Measurements from ENCODE around the gene ANXA4. TPM values are rescaled to one million over a fixed set of nuclear protein-coding genes. Genes with fewer than 3 reads are reported as not detected.

Gene ANXA4
- total RNA-seq, 1 donor from 2014 or later = 63.6 TPM

DNA sequence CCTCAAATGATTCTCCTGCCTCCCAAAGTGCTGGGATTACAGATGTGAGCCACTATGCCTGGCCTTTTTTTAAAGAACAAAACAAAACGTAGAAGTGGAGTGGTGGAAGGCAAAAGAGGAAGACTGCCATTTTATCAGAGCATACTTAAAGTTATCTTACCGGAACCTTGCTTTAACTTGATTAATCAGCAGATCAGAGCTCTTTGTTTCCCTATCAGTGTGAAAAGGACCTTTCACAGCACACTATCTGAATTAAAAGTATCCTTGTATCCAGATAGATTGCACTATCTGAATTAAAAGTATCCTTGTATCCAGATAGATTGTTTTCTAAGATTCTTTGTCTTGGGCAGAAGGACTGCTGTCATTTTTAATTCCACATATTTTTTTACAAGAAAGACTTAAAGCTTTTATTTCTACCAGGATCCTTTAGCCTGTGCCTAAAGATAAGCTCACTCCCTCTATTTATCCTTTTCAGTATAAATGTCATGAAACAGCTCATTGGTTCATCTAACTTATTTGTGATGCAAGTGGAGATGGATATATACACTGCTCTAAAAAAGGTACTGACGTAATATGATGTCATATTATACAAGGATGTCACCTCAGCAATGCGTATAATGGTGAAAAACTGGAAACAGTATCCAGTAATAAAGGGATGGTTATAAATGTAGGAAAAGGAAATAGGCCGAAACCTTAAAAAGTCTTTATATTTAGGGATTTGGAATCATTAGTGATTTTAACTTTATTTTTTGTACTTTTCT is 105.3 kb downstream of the ANXA4 start:
- Histone ChIP-seq H3K36me3 (peaks cover 0 to 17% of the 10 kb centered on the region in 2 donors), H3K4me1 (no peaks in the 10 kb centered on the region), H3K27me3 (no peaks in the 10 kb centered on the region), H3K4me3 (no peak overlapping the region), H3K27ac (no peak overlapping the region), H3K9me3 (no peaks in the 10 kb centered on the region)
- TF ChIP-seq POLR2AphosphoS5 (IDR thresholded peaks at IDR 0.05; ENCODE audit: insufficient read depth in 1 of 2, low read depth in 1 of 2) = no peak
- no peak for TF ChIP-seq POLR2A (IDR thresholded peaks at IDR 0.05)
- TF ChIP-seq, protein P1, sequence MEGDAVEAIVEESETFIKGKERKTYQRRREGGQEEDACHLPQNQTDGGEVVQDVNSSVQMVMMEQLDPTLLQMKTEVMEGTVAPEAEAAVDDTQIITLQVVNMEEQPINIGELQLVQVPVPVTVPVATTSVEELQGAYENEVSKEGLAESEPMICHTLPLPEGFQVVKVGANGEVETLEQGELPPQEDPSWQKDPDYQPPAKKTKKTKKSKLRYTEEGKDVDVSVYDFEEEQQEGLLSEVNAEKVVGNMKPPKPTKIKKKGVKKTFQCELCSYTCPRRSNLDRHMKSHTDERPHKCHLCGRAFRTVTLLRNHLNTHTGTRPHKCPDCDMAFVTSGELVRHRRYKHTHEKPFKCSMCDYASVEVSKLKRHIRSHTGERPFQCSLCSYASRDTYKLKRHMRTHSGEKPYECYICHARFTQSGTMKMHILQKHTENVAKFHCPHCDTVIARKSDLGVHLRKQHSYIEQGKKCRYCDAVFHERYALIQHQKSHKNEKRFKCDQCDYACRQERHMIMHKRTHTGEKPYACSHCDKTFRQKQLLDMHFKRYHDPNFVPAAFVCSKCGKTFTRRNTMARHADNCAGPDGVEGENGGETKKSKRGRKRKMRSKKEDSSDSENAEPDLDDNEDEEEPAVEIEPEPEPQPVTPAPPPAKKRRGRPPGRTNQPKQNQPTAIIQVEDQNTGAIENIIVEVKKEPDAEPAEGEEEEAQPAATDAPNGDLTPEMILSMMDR (IDR thresholded peaks at IDR 0.05) = no peak
- intact Hi-C loops (cut with DNase I) = no loop called here
- DNase-seq (ENCODE audit: extremely low spot score in 2 of 2) = no peak

DNA sequence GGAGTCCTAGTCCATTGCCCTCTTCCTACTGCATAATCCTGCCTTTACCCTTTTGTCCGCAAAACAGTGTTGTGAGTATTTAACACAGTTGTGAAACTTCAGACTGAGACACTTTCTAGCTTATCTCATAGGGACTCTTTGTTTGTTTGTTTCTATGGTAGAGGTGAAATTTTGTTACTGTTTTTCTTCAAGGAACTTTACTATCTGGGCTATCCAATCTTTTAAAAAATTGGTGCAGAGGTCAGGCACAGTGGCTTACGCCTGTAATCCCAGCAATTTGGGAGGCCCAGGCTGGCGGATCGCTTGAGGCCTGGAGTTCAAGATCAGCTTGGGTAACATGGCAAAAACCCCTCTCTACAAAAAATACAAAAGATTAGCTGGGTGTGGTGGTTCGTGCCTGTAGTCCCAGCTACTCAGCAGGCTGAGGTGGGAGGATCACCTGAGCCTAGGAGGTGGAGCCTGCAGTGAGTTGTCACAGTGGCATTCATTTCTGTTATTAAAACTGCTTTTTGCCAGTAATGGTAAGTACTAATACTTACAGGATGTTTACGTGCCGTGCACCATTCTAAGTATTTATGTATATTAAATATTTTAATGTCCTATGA is 106.4 kb downstream of the ANXA4 start:
- TF ChIP-seq, protein P1 (IDR thresholded peaks at IDR 0.05) = no peak
- TF ChIP-seq POLR2A (IDR thresholded peaks at IDR 0.05) = no peak
- no peak for TF ChIP-seq POLR2AphosphoS5 (IDR thresholded peaks at IDR 0.05; ENCODE audit: insufficient read depth in 1 of 2, low read depth in 1 of 2)
- no peaks in the 10 kb centered on the region for H3K9me3 ChIP-seq
- H3K27me3 ChIP-seq = no peaks in the 10 kb centered on the region
- DNase-seq (ENCODE audit: extremely low spot score in 2 of 2) = no peak
- no peaks in the 10 kb centered on the region for H3K4me1 ChIP-seq
- H3K27ac ChIP-seq = no peak overlapping the region
- intact Hi-C loops (cut with DNase I) = no loop called here
- peaks cover 0 to 17% of the 10 kb centered on the region in 2 donors for H3K36me3 ChIP-seq
- H3K4me3 ChIP-seq = no peak overlapping the region

DNA sequence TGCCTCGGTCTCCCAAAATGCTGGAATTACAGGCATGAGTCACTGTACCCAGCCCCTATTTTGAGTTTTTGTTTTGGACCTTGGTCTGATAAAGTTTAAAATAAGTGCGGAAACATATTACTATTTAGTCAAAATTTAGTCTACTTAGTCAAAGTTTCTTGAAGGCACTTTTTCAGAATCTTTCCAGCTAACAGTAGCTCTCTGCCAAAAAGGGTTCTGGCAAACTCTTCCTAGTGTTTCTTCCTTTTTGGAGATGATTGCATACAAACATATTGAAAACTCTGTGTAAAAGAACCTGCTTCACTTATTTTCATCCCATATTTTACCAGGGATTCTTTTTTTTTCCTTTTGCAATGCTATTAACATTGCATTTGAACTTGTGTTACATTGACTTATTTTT is 116.3 kb downstream of the ANXA4 start:
- H3K4me1 ChIP-seq = no peaks in the 10 kb centered on the region
- no peaks in the 10 kb centered on the region for H3K9me3 ChIP-seq
- no peaks in the 10 kb centered on the region for H3K36me3 ChIP-seq
- TF ChIP-seq POLR2AphosphoS5 (IDR thresholded peaks at IDR 0.05; ENCODE audit: insufficient read depth in 1 of 2, low read depth in 1 of 2) (no peak), POLR2A (IDR thresholded peaks at IDR 0.05) (no peak)
- TF ChIP-seq, protein P1 (IDR thresholded peaks at IDR 0.05) = no peak
- no peak for DNase-seq (ENCODE audit: extremely low spot score in 2 of 2)
- H3K27me3 ChIP-seq = no peaks in the 10 kb centered on the region
- intact Hi-C loops (cut with DNase I) = no loop called here
- no peak overlapping the region for H3K27ac ChIP-seq
- H3K4me3 ChIP-seq = no peak overlapping the region

- Histone ChIP-seq H3K9me3 (no peaks in the 10 kb centered on the region), H3K4me1 (no peaks in the 10 kb centered on the region), H3K36me3 (peaks cover 0 to 24% of the 10 kb centered on the region in 2 donors), H3K27ac (no peak overlapping the region), H3K27me3 (no peaks in the 10 kb centered on the region), H3K4me3 (no peak overlapping the region)
- no peak for DNase-seq (ENCODE audit: extremely low spot score in 2 of 2)
- intact Hi-C loops (cut with DNase I) = no loop called here
- TF ChIP-seq POLR2A (IDR thresholded peaks at IDR 0.05) (no peak), POLR2AphosphoS5 (IDR thresholded peaks at IDR 0.05; ENCODE audit: insufficient read depth in 1 of 2, low read depth in 1 of 2) (no peak)
- TF ChIP-seq, protein P1 (IDR thresholded peaks at IDR 0.05) = no peak
These were observed 121.4 kb downstream of the ANXA4 start for GRCh38 chr2:69863298-69863697.

Small RNAs within 50 kb of the gene (small RNA-seq; reads per million reads assigned to genes)
- not detected for gene RPL23AP92

Other genes with a start within 250 kb of the ANXA4 start
- 48.6 TPM for gene AAK1, start 98.4 kb upstream of the ANXA4 start, total RNA-seq
- 13.0 TPM for gene GMCL1, start 87.5 kb downstream of the ANXA4 start, total RNA-seq
- 62.9 TPM for gene SNRNP27, start 151.8 kb downstream of the ANXA4 start, total RNA-seq
- 55.2 TPM for gene MXD1, start 173.0 kb downstream of the ANXA4 start, total RNA-seq
- gene ASPRV1, start 219.5 kb downstream of the ANXA4 start, total RNA-seq = 0.49 TPM

All from vagina (tissue), 2 donors.